GM19438 (cell line): ENCODE results near the gene LHFPL4.
"Not testable (repeated sequence)": the region's sequence is repeated elsewhere in the genome, so short reads cannot be mapped to it uniquely, and the experiment has no call there.

Experiments
- ATAC-seq: cut with Tn5 transposase; IDR thresholded peaks from one replicate; pipeline ENCODE4 v1.9.1; 2021; ENCODE audit warnings: low read depth; ENCODE audit not compliant: unreplicated experiment

The LHFPL4 gene

GRCh38 chr3:9548991-9549390, 4.6 kb downstream of the LHFPL4 start:
- ATAC-seq, result no peak

GRCh38 chr3:9542182-9542581, 11.4 kb downstream of the LHFPL4 start:
- no peak for ATAC-seq

- ATAC-seq, result no peak
Measured at GRCh38 chr3:9536212-9536611, 17.4 kb downstream of the LHFPL4 start.

GRCh38 chr3:9534429-9534828, 19.2 kb downstream of the LHFPL4 start:
- ATAC-seq, result no peak

- no peak for ATAC-seq
Measured at GRCh38 chr3:9525078-9525477, 28.5 kb downstream of the LHFPL4 start.

- ATAC-seq, result no peak
Measured at GRCh38 chr3:9514956-9515355, 38.7 kb downstream of the LHFPL4 start.

- no peak for ATAC-seq
Measured at GRCh38 chr3:9514306-9514705, 39.3 kb downstream of the LHFPL4 start.

GRCh38 chr3:9512456-9513045, 41.1 kb downstream of the LHFPL4 start:
- ATAC-seq, result no peak

- no peak for ATAC-seq
Measured at GRCh38 chr3:9508781-9509180, 44.8 kb downstream of the LHFPL4 start.

GRCh38 chr3:9507586-9508578, 45.7 kb downstream of the LHFPL4 start:
- no peak for ATAC-seq

GRCh38 chr3:9503283-9503682, 50.3 kb downstream of the LHFPL4 start:
- no peak for ATAC-seq

GRCh38 chr3:9501226-9501625, 52.4 kb downstream of the LHFPL4 start:
- no peak for ATAC-seq

GRCh38 chr3:9500108-9501050, 53.2 kb downstream of the LHFPL4 start:
- no peak for ATAC-seq

GRCh38 chr3:9499455-9500107, 54.0 kb downstream of the LHFPL4 start:
- no peak for ATAC-seq

- ATAC-seq, result no peak
Measured at GRCh38 chr3:9498781-9499180, 54.8 kb downstream of the LHFPL4 start.

GRCh38 chr3:9497821-9498565, 55.6 kb downstream of the LHFPL4 start:
- no peak for ATAC-seq

GRCh38 chr3:9496893-9497292, 56.7 kb downstream of the LHFPL4 start:
- no peak for ATAC-seq

GRCh38 chr3:9494036-9494435, 59.6 kb downstream of the LHFPL4 start:
- ATAC-seq, result not testable (repeated sequence)

GRCh38 chr3:9491506-9491905, 62.1 kb downstream of the LHFPL4 start:
- no peak for ATAC-seq

GRCh38 chr3:9485248-9485647, 68.4 kb downstream of the LHFPL4 start:
- ATAC-seq, result no peak
